GM23248 (cell line): ENCODE results near the gene ALG14.

Source experiments
- EZH2 ChIP-seq: fragments of 200-600 bp; sonication (generic); IDR thresholded peaks from 2 replicates; pipeline ENCODE4 v1.6.1; 2018; ENCODE audit warnings: antibody characterized with exemption, mild to moderate bottlenecking; ENCODE audit not compliant: insufficient read depth, poor library complexity, severe bottlenecking
- EZH2phosphoT487 ChIP-seq: fragments of 200-600 bp; sonication (generic); IDR thresholded peaks from 2 replicates; pipeline ENCODE4 v1.6.1; 2018; ENCODE audit warnings: antibody characterized with exemption, moderate library complexity, mild to moderate bottlenecking, low read depth; ENCODE audit not compliant: insufficient read depth

DNA sequence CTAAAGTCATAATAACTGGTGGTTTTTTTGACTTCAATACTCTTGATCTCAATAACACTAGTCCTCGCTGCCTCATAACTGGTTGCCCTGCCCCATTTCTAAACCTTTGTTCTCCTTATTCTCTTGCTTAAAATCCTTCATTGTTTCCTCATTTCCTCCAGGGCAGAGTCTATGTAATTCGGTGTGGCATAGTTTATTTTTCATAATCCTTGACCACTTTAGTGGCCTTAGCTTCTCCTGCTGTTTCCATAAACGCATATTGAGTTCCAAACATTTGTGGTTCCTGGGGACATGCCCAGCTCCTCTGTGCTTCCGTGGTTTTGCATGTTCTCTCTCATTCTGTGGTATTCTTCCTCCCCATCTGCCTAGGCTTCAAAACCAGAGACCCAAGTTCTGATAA is 25.4 kb upstream of the ALG14 start:
- TF ChIP-seq EZH2phosphoT487: no peak
- TF ChIP-seq EZH2: no peak
